Heart left ventricle (tissue), 16 donors: ENCODE measurements around the gene PDGFRA. TPM values are rescaled to one million over a fixed set of nuclear protein-coding genes. Genes with fewer than 3 reads are reported as not detected.

Experiments
- ATAC-seq, 4 donors: fragments of 200-7000 bp; cut with Tn5 transposase; one replicate each; pipeline ENCODE4 v1.9.1; 2020 to 2022; ENCODE audit warnings: moderate library complexity in 4 of 4, mild to moderate bottlenecking in 3 of 4, moderate number of reproducible peaks in 1 of 4
- DNase-seq, 5 donors: peaks; one replicate each; pipeline ENCODE4 v3.0.0-alpha.2; 2020
- H3K27ac ChIP-seq, 12 donors: fragments of 200-600 bp; sonication (generic) in 4 of 12; one replicate each; pipeline versions ENCODE4 v1.5.0 to v1.8.0; 2016 to 2022; ENCODE audit warnings: mild to moderate bottlenecking in 2 of 12
- H3K27me3 ChIP-seq, 9 donors: fragments of 200-600 bp; sonication (generic) in 2 of 9; one replicate each; pipeline versions ENCODE4 v1.5.1 to v1.8.0; 2016 to 2022; ENCODE audit warnings: mild to moderate bottlenecking in 3 of 9
- H3K36me3 ChIP-seq, 9 donors: fragments of 200-600 bp; sonication (generic) in 2 of 9; one replicate each; pipeline versions ENCODE4 v1.5.0 to v1.8.0; 2018 to 2022; ENCODE audit warnings: mild to moderate bottlenecking in 2 of 9
- H3K4me1 ChIP-seq, 12 donors: fragments of 200-600 bp; sonication (generic) in 4 of 12; one replicate each; pipeline versions ENCODE4 v1.5.0 to v1.8.0; 2016 to 2022; ENCODE audit warnings: mild to moderate bottlenecking in 3 of 12
- H3K4me3 ChIP-seq, 12 donors: fragments of 200-600 bp; sonication (generic) in 4 of 12; one replicate each; pipeline versions ENCODE4 v1.5.0 to v1.8.0; 2017 to 2022; ENCODE audit warnings: mild to moderate bottlenecking in 9 of 12, moderate library complexity in 4 of 12
- H3K9me3 ChIP-seq, 12 donors: fragments of 200-600 bp; sonication (generic) in 4 of 12; one replicate each; pipeline versions ENCODE4 v1.5.0 to v1.8.0; 2016 to 2022; ENCODE audit warnings: mild to moderate bottlenecking in 1 of 12
- CTCF ChIP-seq, 12 donors: fragments of 200-600 bp; sonication (generic) in 4 of 12; IDR thresholded peaks; one replicate each; pipeline versions ENCODE4 v1.5.0 to v1.8.0; 2018 to 2022; ENCODE audit warnings: antibody characterized with exemption in 12 of 12, mild to moderate bottlenecking in 5 of 12
- POLR2A ChIP-seq, 2 donors: fragments of 450-650 bp; IDR thresholded peaks; one replicate each; pipeline ENCODE4 v1.6.1; 2017; ENCODE audit warnings: antibody characterized with exemption in 2 of 2, mild to moderate bottlenecking in 2 of 2, moderate library complexity in 2 of 2
- whole genome bisulfite sequencing, 4 donors: extraction: QIAGEN DNeasy Blood & Tissue Kit in 2 of 4; methylation state at CpG; one replicate each; pipeline versions ENCODE4 v1.1.5 to v1.1.7; 2013 to 2018; 5-methylcytosine and 5-hydroxymethylcytosine counted together
- intact Hi-C, 10 donors: fragments of 100-400 bp; cut with DNase I; formaldehyde crosslinking; loops; one replicate each; pipeline versions ENCODE4 v1.11.1 to v1.14.2; 2022
- polyA plus RNA-seq, 2 donors: library from polyadenylated mRNA; stranded (reverse); fragments of 200-250 nt; gene quantifications; one replicate each; pipeline ENCODE4 v1.2.3, GENCODE V29; 2013
- total RNA-seq, 9 donors: library from RNA; depleted of rRNA in 2 of 9; stranded (reverse); fragments of >200 nt in 2 of 9; fragmentation: NEBNext Ultra II Directional in 3 of 9; extraction: Animal tissue kit (Norgen Biotek cat#: 25700) in 3 of 9; gene quantifications; one replicate each; pipeline versions ENCODE4 v1.1.0 to v1.2.4, GENCODE V29; 2016 to 2023
- donor health status: ischemic (EF 13 %, LVEDD 7.1; RV severe dilation, severe dysfunction).
- donor health status: healthy with polysubstance abuse.
- donor health status: DM: no; HTN: yes; CAD: no.
- donor health status: DM: no; HTN: no; CAD: no.
- donor health status: ischemic (EF 25% LVEDD 6.9; RV normal size, moderate dysfunction).
- donor health status: ischemic (EF 25% LVEDD 5.7; RV mildly dilated, moderate dysfunction).
- donor health status: healthy.
- donor health status: DM: yes; HTN: yes; CAD: no.
- donor health status: ischemic (EF 35%, LVEDD 5.7; RV mildly dilated, moderate dysfunction).
- donor health status: nonischemic (EF 11% LVEDD 7.7; RV severe dilation, severe dysfunction).
- donor health status: DM: yes; HTN: yes; CAD: no.
- donor health status: PGD.
- donor health status: ischemic (EF 29% LVEDD 5.4; RV normal size, mild dysfunction).
- donor health status: nonischemic (EF 23%, LVEDD 6.1; RV moderate dilation, normal function).

The PDGFRA gene
- total and polyA plus RNA-seq, 11 donors = 4.3 to 58.1 (median 18.9) TPM

DNA sequence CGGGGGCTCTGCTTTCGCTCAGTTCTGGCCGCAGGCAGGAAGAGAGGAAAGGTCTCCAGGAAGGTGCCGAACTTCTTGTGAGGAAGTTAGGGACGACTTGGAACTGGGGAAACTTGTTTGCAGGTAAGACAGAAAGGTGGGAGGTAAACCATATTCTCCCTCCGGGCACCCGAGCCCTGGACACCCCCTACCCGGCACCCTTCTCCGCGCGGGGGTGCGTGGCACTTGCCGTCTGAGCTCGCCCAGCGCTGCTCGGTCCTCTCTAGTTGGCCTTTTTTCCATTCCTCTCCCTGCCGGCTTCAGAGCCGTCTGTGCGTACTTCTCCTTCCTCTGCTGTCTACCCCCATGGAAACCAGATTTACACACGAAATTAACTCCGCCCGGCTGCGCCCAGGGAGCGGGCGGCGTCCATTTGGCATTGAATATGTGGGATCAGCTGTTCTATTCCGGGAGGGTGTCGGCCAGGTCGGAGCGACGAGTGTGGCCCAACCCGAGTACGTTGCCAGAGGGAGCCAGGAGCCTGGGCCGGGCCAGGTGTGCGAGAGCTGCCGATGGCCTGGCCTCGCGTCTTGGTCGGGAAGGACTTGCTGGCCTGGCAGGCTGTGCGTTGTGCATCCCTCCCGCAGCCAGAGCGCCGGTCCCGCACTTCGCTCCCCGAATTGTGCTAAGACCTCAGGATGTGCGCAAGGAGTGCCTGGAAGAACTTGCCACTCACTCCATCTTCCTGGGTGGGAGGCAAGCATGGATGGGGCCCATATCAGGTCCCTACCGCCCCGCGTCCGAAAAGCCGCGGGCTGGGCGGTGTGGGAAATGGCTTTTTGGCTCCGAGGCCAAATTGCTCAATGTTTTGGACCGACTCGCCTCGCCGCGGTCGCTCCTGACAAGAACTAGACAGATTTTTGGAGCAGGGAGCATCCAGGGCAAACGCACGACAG, 1.7 kb downstream of the PDGFRA start:
- Histone ChIP-seq H3K27ac (peak overlapping the region; percentile 41 to 89 (median 74)), H3K36me3 (no peaks in the 10 kb centered on the region), H3K27me3 (peaks cover 44 to 77% (median 69%) of the 10 kb centered on the region in 9 donors), H3K9me3 (no peaks in the 10 kb centered on the region), H3K4me1 (peaks cover 9 to 77% (median 64%) of the 10 kb centered on the region in 12 donors), H3K4me3 (peak overlapping the region; percentile 8 to 80 (median 58))
- no peak for ATAC-seq
- intact Hi-C loops = loop anchor here (5.0 to 10.0 kb wide), 13 partner anchors 323 to 1998 kb away; no protein-coding TSS in a partner anchor
- peak in 1 of 2 donors; percentile 19 for TF ChIP-seq POLR2A (IDR thresholded peaks at IDR 0.05)
- no peak for TF ChIP-seq CTCF (IDR thresholded peaks at IDR 0.05)
- peak in 3 of 5 donors; percentile 38 to 75 (median 74) for DNase-seq
- WGBS, 4 donors = 2 to 5% (median 3%) methylated on average over 37 to 63 of the region's 63 CpGs

- H3K9me3 ChIP-seq = no peaks in the 10 kb centered on the region
- no peak for TF ChIP-seq CTCF (IDR thresholded peaks at IDR 0.05)
- no peak for TF ChIP-seq POLR2A (IDR thresholded peaks at IDR 0.05)
- peaks cover 9 to 70% (median 57%) of the 10 kb centered on the region in 12 donors for H3K4me1 ChIP-seq
- peaks cover 38 to 70% (median 62%) of the 10 kb centered on the region in 9 donors for H3K27me3 ChIP-seq
- DNase-seq = no peak
- H3K36me3 ChIP-seq = no peaks in the 10 kb centered on the region
- H3K4me3 ChIP-seq = peak overlapping the region; percentile 8 to 80 (median 58)
- 2 to 6% (median 5%) methylated on average over 15 to 20 of the region's 20 CpGs for WGBS, 4 donors
- intact Hi-C loops = loop anchor here (5.0 to 10.0 kb wide), 13 partner anchors 324 to 1999 kb away; no protein-coding TSS in a partner anchor
- ATAC-seq = no peak
- peak overlapping the region; percentile 22 to 89 (median 74) for H3K27ac ChIP-seq
Observed at GRCh38 chr4:54231419-54231767, 2.3 kb downstream of the PDGFRA start.

DNA sequence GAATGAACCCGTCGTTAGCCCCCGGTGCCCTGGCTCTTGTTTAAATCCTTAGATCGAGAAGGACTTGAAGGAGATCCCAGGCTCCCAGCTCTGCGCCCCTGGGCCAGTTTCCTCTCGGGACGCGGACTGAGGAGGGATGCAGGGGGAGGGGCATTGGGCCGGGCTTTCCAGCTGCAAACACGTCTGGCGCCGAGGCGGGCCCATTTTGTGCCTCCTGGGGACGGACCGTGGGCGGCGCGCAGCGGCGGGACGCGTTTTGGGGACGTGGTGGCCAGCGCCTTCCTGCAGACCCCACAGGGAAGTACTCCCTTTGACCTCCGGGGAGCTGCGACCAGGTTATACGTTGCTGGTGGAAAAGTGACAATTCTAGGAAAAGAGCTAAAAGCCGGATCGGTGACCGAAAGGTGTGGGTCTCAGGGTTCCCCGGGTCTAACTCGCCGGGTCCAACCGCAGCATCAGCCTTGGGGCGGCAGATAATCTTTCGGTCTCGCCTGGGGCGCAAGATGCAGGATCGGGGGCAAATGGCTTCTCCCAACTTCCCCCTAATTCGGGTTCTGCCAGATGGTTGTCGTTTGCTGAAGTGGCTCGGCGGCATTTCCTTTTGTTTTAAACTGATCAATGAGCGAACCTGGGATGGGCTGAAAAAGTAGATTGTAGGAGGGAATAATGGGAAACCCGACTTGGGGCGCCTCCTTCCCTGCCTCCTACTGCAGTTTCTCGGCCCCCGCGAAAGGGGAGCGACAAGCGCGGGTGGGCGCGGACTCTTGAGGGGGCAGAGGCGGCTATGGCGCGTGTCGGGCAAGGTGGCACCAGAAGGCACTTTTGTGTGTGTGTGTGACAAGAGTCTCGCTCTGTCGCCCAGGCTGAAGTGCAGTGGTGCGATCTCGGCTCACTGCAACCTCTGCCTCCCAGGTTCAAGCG, 2.9 kb downstream of the PDGFRA start:
- intact Hi-C loops = loop anchor here (2.0 to 10.0 kb wide), 15 partner anchors 323 to 2000 kb away; no protein-coding TSS in a partner anchor
- Histone ChIP-seq H3K27me3 (peaks cover 34 to 64% (median 56%) of the 10 kb centered on the region in 9 donors), H3K4me1 (peaks cover 9 to 64% (median 52%) of the 10 kb centered on the region in 12 donors), H3K4me3 (peak overlapping the region; percentile 8 to 80 (median 58)), H3K27ac (peak overlapping the region; percentile 22 to 89 (median 74)), H3K9me3 (no peaks in the 10 kb centered on the region), H3K36me3 (no peaks in the 10 kb centered on the region)
- peak in 2 of 4 donors; percentile 19 to 21 for ATAC-seq
- 1 to 4% (median 3%) methylated on average over 32 to 63 of the region's 63 CpGs for WGBS, 4 donors
- DNase-seq = peak; percentile 70 to 78 (median 72)
- no peak for TF ChIP-seq CTCF (IDR thresholded peaks at IDR 0.05)
- TF ChIP-seq POLR2A (IDR thresholded peaks at IDR 0.05) = no peak
